IMR-90 (cell line): ENCODE results near the gene MYH13. TPM values are rescaled to one million over a fixed set of nuclear protein-coding genes. Genes with fewer than 3 reads are reported as not detected.

ENCODE experiments used
- ATAC-seq: fragments of 200-7000 bp; cut with Tn5 transposase; 2 replicates; pipeline ENCODE4 v1.9.1; 2020; ENCODE audit warnings: low read depth, mild to moderate bottlenecking, moderate library complexity
- BruUV-seq: library from RNA; stranded (reverse); fragments of 400-500 nt; replicated peaks from 2 replicates; lab custom pipeline; 2021; lab: Mats Ljungman, UMichigan
- CTCF ChIA-PET: fragments of 300-600 bp; formaldehyde crosslinking; extraction: SDS; loops from one replicate; lab custom pipeline; 2021; ENCODE audit warnings: antibody characterized with exemption; lab: Yijun Ruan, JAX
- POLR2A ChIA-PET: fragments of 300-600 bp; sonication (Branson Sonifier 250); formaldehyde crosslinking; loops from one replicate; lab custom pipeline; 2022; ENCODE audit warnings: antibody characterized with exemption; ENCODE audit not compliant: unreplicated experiment; lab: Charles Lee
- DNase-seq: peaks from one replicate; pipeline ENCODE4 v3.0.0; 2013
- H2AFZ ChIP-seq: replicated peaks from 2 replicates; pipeline ENCODE3; 2013; ENCODE audit warnings: low read length, mild to moderate bottlenecking; ENCODE audit not compliant: poor library complexity
- H2AK5ac ChIP-seq: 2 replicates; pipeline ENCODE4 v1.6.1; 2013; ENCODE audit warnings: low read depth, low read length, inconsistent platforms
- H2AK9ac ChIP-seq: replicated peaks from 2 replicates; pipeline ENCODE3; 2013; ENCODE audit warnings: mild to moderate bottlenecking, low read depth, low read length, moderate library complexity; ENCODE audit not compliant: poor library complexity
- H2BK120ac ChIP-seq: 2 replicates; pipeline ENCODE4 v1.6.1; 2013; ENCODE audit warnings: low read depth, low read length, inconsistent platforms
- H2BK15ac ChIP-seq: 3 replicates; pipeline ENCODE4 v1.6.1; 2013; ENCODE audit warnings: low read depth, low read length, inconsistent platforms
- H2BK20ac ChIP-seq: 2 replicates; pipeline ENCODE4 v1.6.1; 2013; ENCODE audit warnings: low read depth, mild to moderate bottlenecking, inconsistent platforms, low read length, moderate library complexity
- H2BK5ac ChIP-seq: 2 replicates; pipeline ENCODE4 v1.6.1; 2013; ENCODE audit warnings: mild to moderate bottlenecking, low read depth, low read length, inconsistent platforms; ENCODE audit not compliant: poor library complexity, severe bottlenecking
- H3K14ac ChIP-seq: replicated peaks from 2 replicates; pipeline ENCODE4 v1.6.1; 2013; ENCODE audit warnings: low read depth, low read length, inconsistent platforms
- H3K18ac ChIP-seq: 2 replicates; pipeline ENCODE4 v1.6.1; 2013; ENCODE audit warnings: low read depth, low read length, control low read depth
- H3K23ac ChIP-seq: 2 replicates; pipeline ENCODE4 v1.6.1; 2013; ENCODE audit warnings: low read depth, low read length, inconsistent platforms
- H3K27ac ChIP-seq: 2 replicates; pipeline ENCODE4 v1.5.1; 2013; ENCODE audit warnings: mild to moderate bottlenecking, control low read depth, low read length; ENCODE audit not compliant: insufficient read depth
- H3K27me3 ChIP-seq: 2 replicates; pipeline ENCODE4 v1.6.1; 2013; ENCODE audit warnings: low read length; ENCODE audit not compliant: control insufficient read depth, insufficient read depth
- H3K36me3 ChIP-seq: 2 replicates; pipeline ENCODE4 v1.6.1; 2013; ENCODE audit warnings: low read length, mixed read lengths; ENCODE audit not compliant: control insufficient read depth, insufficient read depth
- H3K4ac ChIP-seq: 2 replicates; pipeline ENCODE4 v1.6.1; 2013; ENCODE audit warnings: low read depth, low read length, inconsistent platforms
- H3K4me1 ChIP-seq: 2 replicates; pipeline ENCODE4 v1.6.1; 2013; ENCODE audit warnings: low read length, mixed read lengths; ENCODE audit not compliant: control insufficient read depth, insufficient read depth
- H3K4me2 ChIP-seq: 2 replicates; pipeline ENCODE4 v1.6.1; 2013; ENCODE audit warnings: low read depth, mild to moderate bottlenecking, control low read depth, low read length, moderate library complexity
- H3K4me3 ChIP-seq: 2 replicates; pipeline ENCODE4 v1.5.1; 2013; ENCODE audit warnings: low read depth, mild to moderate bottlenecking, control low read depth, low read length, moderate library complexity; ENCODE audit not compliant: insufficient read depth
- H3K56ac ChIP-seq: 2 replicates; pipeline ENCODE4 v1.6.1; 2013; ENCODE audit warnings: low read length, inconsistent platforms; ENCODE audit not compliant: insufficient read depth; ENCODE audit errors: extremely low read depth
- H3K79me1 ChIP-seq, 2 experiments: 2 replicates each; pipeline ENCODE4 v1.6.1; 2013; ENCODE audit warnings: low read length in 2 of 2, inconsistent platforms in 1 of 2, low read depth in 1 of 2
- H3K9ac ChIP-seq: 2 replicates; pipeline ENCODE4 v1.6.1; 2013; ENCODE audit warnings: low read depth, low read length, control low read depth
- H3K9me1 ChIP-seq: 2 replicates; pipeline ENCODE4 v1.6.1; 2013; ENCODE audit warnings: low read length, inconsistent platforms; ENCODE audit not compliant: insufficient read depth
- H3K9me3 ChIP-seq: 2 replicates; pipeline ENCODE4 v1.6.1; 2013; ENCODE audit warnings: low read length; ENCODE audit not compliant: control insufficient read depth, insufficient read depth
- H4K20me1 ChIP-seq: 2 replicates; pipeline ENCODE4 v1.6.1; 2013; ENCODE audit warnings: low read length, inconsistent platforms; ENCODE audit not compliant: insufficient read depth
- H4K5ac ChIP-seq: 2 replicates; pipeline ENCODE4 v1.6.1; 2013; ENCODE audit warnings: mild to moderate bottlenecking, low read depth, low read length, control low read depth
- H4K8ac ChIP-seq, 2 experiments: 2 replicates each; pipeline ENCODE4 v1.6.1; 2013; ENCODE audit warnings: low read depth in 2 of 2, low read length in 2 of 2, control low read depth in 1 of 2, inconsistent platforms in 1 of 2
- H4K91ac ChIP-seq: 2 replicates; pipeline ENCODE4 v1.6.1; 2013; ENCODE audit warnings: low read depth, low read length, inconsistent platforms; ENCODE audit not compliant: insufficient read depth
- BHLHE40 ChIP-seq: fragments of 150-350 bp; IDR thresholded peaks from 2 replicates; pipeline ENCODE4 v1.6.1; 2016; ENCODE audit warnings: mild to moderate bottlenecking, low read depth, low read length
- CEBPB ChIP-seq: IDR thresholded peaks from 2 replicates; pipeline ENCODE4 v1.6.1; 2012; ENCODE audit warnings: low read depth, low read length, improper control_type of control experiment
- CHD1 ChIP-seq: IDR thresholded peaks from 2 replicates; pipeline ENCODE4 v1.6.1; 2012; ENCODE audit warnings: low read depth, low read length, improper control_type of control experiment
- FOS ChIP-seq: fragments of 150-350 bp; IDR thresholded peaks from 2 replicates; pipeline ENCODE4 v1.6.1; 2016; ENCODE audit warnings: low read depth, low read length
- MAFK ChIP-seq: IDR thresholded peaks from 2 replicates; pipeline ENCODE4 v1.6.1; 2012; ENCODE audit warnings: low read depth, low read length, improper control_type of control experiment
- MAZ ChIP-seq: IDR thresholded peaks from 2 replicates; pipeline ENCODE4 v1.6.1; 2012; ENCODE audit warnings: low read depth, mild to moderate bottlenecking, low read length, improper control_type of control experiment, moderate library complexity, borderline replicate concordance
- MXI1 ChIP-seq: IDR thresholded peaks from 2 replicates; pipeline ENCODE4 v1.6.1; 2012; ENCODE audit warnings: low read depth, mild to moderate bottlenecking, low read length, moderate library complexity, borderline replicate concordance
- NFE2L2 ChIP-seq: fragments of 150-350 bp; IDR thresholded peaks from 2 replicates; pipeline ENCODE4 v1.6.1; 2016; ENCODE audit warnings: low read depth, mild to moderate bottlenecking, low read length
- POLR2A ChIP-seq: IDR thresholded peaks from 2 replicates; pipeline ENCODE4 v1.6.1; 2012; ENCODE audit warnings: mild to moderate bottlenecking, low read depth, low read length
- RAD21 ChIP-seq: IDR thresholded peaks from 2 replicates; pipeline ENCODE4 v1.6.1; 2012; ENCODE audit warnings: low read length, improper control_type of control experiment
- RCOR1 ChIP-seq: IDR thresholded peaks from 2 replicates; pipeline ENCODE4 v1.6.1; 2012; ENCODE audit warnings: mild to moderate bottlenecking, low read length, improper control_type of control experiment; ENCODE audit not compliant: insufficient replicate concordance
- RFX5 ChIP-seq: IDR thresholded peaks from 2 replicates; pipeline ENCODE4 v1.8.0; 2012; ENCODE audit warnings: low read depth, mild to moderate bottlenecking, low read length, moderate library complexity
- SMC3 ChIP-seq: fragments of 150-350 bp; IDR thresholded peaks from 2 replicates; pipeline ENCODE4 v1.6.1; 2016; ENCODE audit warnings: low read depth, mild to moderate bottlenecking, antibody characterized with exemption, low read length, moderate library complexity
- WGBS, 2 experiments: methylation state at CpG; one replicate each; pipeline versions ENCODE4 v1.1.5 to v1.1.7; 2013; ENCODE audit warnings: missing lambda C conversion rate in 2 of 2; ENCODE audit not compliant: insufficient read length in 1 of 2; ENCODE audit errors: extremely low coverage in 2 of 2; 5-methylcytosine and 5-hydroxymethylcytosine counted together
- dilution Hi-C: fragments of 300-500 bp; cut with HindIII; formaldehyde crosslinking; loops from one replicate; pipeline ENCODE4 v1.14.3; 2018; ENCODE audit warnings: low sequenced_read_pairs; ENCODE audit not compliant: unreplicated experiment
- in situ Hi-C: fragments of 300-500 bp; cut with MboI; formaldehyde crosslinking; loops from 3 replicates; pipeline ENCODE4 v1.14.3; 2019; ENCODE audit warnings: low sequenced_read_pairs, inconsistent platforms, mixed read lengths
- intact Hi-C: fragments of 100-400 bp; cut with micrococcal nuclease; formaldehyde crosslinking; loops from 2 replicates; pipeline ENCODE4 v1.10.0; 2022
- polyA plus RNA-seq, 3 experiments: library from polyadenylated mRNA; depleted of rRNA; stranded (reverse); fragments of >200 nt; gene quantifications; 2 replicates each; pipeline ENCODE4 v1.2.3, GENCODE V29; 2012; ENCODE audit warnings: low replicate concordance in 1 of 3
- total RNA-seq: library from RNA; depleted of rRNA; stranded (reverse); fragments of >200 nt; gene quantifications from 2 replicates; pipeline ENCODE4 v1.2.3, GENCODE V29; 2012
- TF ChIP-seq, protein P1 (sequence below): conservative IDR thresholded peaks from 2 replicates; pipeline ENCODE4 v1.5.1; 2012; ENCODE audit warnings: mild to moderate bottlenecking, low read depth, low read length, improper control_type of control experiment
- TF ChIP-seq, protein P2 (sequence below): fragments of 150-350 bp; IDR thresholded peaks from 2 replicates; pipeline ENCODE4 v1.6.1; 2017; ENCODE audit warnings: mild to moderate bottlenecking, antibody characterized with exemption, low read length, low read depth
- TF ChIP-seq, protein P3 (sequence below): fragments of 150-350 bp; IDR thresholded peaks from 2 replicates; pipeline ENCODE4 v1.6.1; 2016; ENCODE audit warnings: low read depth, mild to moderate bottlenecking, low read length, moderate library complexity, borderline replicate concordance

Gene MYH13
- total and polyA plus RNA-seq, 2 of the 4 experiments (the other 2 are of a cell fraction), result not detected

DNA sequence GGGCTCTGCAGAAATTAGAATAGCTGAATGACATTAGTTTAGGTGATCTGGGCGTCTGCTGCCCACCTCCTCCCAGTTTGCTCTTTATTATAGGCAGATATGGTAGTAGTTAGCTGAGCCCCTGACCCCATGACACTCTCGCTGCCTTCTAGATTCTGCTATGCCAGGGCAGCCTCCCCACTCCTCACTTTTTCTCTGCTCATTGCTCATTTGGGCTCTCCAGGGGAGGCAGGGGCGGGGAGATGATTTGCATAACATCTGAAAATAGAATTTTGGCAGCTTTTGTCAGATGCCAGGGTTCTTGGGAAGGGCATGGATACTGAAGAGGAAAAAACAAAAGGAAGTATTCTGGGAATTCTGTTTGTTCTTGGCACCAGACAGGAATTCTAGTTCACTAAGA, 96.4 kb downstream of the MYH13 start:
- no peaks in the 10 kb centered on the region for H4K20me1 ChIP-seq
- dilution Hi-C loops (no loop called here), intact Hi-C loops (no loop called here), in situ Hi-C loops (no loop called here)
- no peak overlapping the region for H2BK20ac ChIP-seq
- TF ChIP-seq SMC3 (no peak), MAFK (no peak), BHLHE40 (no peak), RFX5 (no peak), CEBPB (no peak), RAD21 (no peak), MXI1 (no peak), RCOR1 (no peak), POLR2A (no peak), FOS (no peak), MAZ (no peak), CHD1 (no peak), NFE2L2 (no peak)
- TF ChIP-seq, protein P1, sequence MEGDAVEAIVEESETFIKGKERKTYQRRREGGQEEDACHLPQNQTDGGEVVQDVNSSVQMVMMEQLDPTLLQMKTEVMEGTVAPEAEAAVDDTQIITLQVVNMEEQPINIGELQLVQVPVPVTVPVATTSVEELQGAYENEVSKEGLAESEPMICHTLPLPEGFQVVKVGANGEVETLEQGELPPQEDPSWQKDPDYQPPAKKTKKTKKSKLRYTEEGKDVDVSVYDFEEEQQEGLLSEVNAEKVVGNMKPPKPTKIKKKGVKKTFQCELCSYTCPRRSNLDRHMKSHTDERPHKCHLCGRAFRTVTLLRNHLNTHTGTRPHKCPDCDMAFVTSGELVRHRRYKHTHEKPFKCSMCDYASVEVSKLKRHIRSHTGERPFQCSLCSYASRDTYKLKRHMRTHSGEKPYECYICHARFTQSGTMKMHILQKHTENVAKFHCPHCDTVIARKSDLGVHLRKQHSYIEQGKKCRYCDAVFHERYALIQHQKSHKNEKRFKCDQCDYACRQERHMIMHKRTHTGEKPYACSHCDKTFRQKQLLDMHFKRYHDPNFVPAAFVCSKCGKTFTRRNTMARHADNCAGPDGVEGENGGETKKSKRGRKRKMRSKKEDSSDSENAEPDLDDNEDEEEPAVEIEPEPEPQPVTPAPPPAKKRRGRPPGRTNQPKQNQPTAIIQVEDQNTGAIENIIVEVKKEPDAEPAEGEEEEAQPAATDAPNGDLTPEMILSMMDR, result no peak
- TF ChIP-seq, protein P2, sequence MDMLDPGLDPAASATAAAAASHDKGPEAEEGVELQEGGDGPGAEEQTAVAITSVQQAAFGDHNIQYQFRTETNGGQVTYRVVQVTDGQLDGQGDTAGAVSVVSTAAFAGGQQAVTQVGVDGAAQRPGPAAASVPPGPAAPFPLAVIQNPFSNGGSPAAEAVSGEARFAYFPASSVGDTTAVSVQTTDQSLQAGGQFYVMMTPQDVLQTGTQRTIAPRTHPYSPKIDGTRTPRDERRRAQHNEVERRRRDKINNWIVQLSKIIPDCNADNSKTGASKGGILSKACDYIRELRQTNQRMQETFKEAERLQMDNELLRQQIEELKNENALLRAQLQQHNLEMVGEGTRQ, result no peak
- TF ChIP-seq, protein P3, sequence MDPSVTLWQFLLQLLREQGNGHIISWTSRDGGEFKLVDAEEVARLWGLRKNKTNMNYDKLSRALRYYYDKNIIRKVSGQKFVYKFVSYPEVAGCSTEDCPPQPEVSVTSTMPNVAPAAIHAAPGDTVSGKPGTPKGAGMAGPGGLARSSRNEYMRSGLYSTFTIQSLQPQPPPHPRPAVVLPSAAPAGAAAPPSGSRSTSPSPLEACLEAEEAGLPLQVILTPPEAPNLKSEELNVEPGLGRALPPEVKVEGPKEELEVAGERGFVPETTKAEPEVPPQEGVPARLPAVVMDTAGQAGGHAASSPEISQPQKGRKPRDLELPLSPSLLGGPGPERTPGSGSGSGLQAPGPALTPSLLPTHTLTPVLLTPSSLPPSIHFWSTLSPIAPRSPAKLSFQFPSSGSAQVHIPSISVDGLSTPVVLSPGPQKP, result no peak
- no peak for ATAC-seq
- POLR2A ChIA-PET, result no interaction called here
- H3K4me2 ChIP-seq, result no peak overlapping the region
- no peak overlapping the region for H2BK5ac ChIP-seq
- CTCF ChIA-PET, result no interaction called here
- no peak overlapping the region for H3K4me3 ChIP-seq
- H3K9ac ChIP-seq, result no peak overlapping the region
- H3K14ac ChIP-seq, result no peak overlapping the region
- no peaks in the 10 kb centered on the region for H3K36me3 ChIP-seq
- no peaks in the 10 kb centered on the region for H3K4me1 ChIP-seq
- H2AK5ac ChIP-seq, result no peak overlapping the region
- no peak overlapping the region for H2AFZ ChIP-seq
- no peak overlapping the region for H3K27ac ChIP-seq
- no TSS peak for BruUV-seq
- H3K79me1 ChIP-seq, result no peaks in the 10 kb centered on the region
- H4K8ac ChIP-seq, result no peak overlapping the region
- H2BK15ac ChIP-seq, result no peak overlapping the region
- no peak overlapping the region for H4K91ac ChIP-seq
- 20% methylated on average over 1 of the region's 3 CpGs; no CpG with 5 or more reads in 1 of the 2 experiments for WGBS, 2 experiments
- H4K5ac ChIP-seq, result no peak overlapping the region
- no peak overlapping the region for H2AK9ac ChIP-seq
- no peak overlapping the region for H3K23ac ChIP-seq
- no peak overlapping the region for H2BK120ac ChIP-seq
- H3K9me1 ChIP-seq, result no peaks in the 10 kb centered on the region
- H3K9me3 ChIP-seq, result no peaks in the 10 kb centered on the region
- no peak overlapping the region for H3K4ac ChIP-seq
- H3K56ac ChIP-seq, result no peak overlapping the region
- no peaks in the 10 kb centered on the region; the same call in 1 of the 2 replicates for H3K27me3 ChIP-seq
- DNase-seq, result no peak
- no peak overlapping the region for H3K18ac ChIP-seq
